ENCODE results near the gene NTN5.

Gene NTN5

GRCh38 chr19:48656840-48657474 lies 15.9 kb downstream of the NTN5 start:
- H3K9me3 Mint-ChIP-seq: no peaks in the 10 kb centered on the region
- peaks cover 26% of the 10 kb centered on the region for H3K4me1 Mint-ChIP-seq
- H3K27me3 Mint-ChIP-seq (ENCODE audit: low read depth, poor library complexity): peaks cover 11% of the 10 kb centered on the region
- no peak for DNase-seq
- no peak overlapping the region for H3K4me3 Mint-ChIP-seq
- TF ChIP-seq, protein P1, sequence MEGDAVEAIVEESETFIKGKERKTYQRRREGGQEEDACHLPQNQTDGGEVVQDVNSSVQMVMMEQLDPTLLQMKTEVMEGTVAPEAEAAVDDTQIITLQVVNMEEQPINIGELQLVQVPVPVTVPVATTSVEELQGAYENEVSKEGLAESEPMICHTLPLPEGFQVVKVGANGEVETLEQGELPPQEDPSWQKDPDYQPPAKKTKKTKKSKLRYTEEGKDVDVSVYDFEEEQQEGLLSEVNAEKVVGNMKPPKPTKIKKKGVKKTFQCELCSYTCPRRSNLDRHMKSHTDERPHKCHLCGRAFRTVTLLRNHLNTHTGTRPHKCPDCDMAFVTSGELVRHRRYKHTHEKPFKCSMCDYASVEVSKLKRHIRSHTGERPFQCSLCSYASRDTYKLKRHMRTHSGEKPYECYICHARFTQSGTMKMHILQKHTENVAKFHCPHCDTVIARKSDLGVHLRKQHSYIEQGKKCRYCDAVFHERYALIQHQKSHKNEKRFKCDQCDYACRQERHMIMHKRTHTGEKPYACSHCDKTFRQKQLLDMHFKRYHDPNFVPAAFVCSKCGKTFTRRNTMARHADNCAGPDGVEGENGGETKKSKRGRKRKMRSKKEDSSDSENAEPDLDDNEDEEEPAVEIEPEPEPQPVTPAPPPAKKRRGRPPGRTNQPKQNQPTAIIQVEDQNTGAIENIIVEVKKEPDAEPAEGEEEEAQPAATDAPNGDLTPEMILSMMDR (IDR thresholded peaks at IDR 0.05): no peak
- H3K36me3 Mint-ChIP-seq (ENCODE audit: low read depth): no peaks in the 10 kb centered on the region
- H3K27ac Mint-ChIP-seq: no peak overlapping the region

GRCh38 chr19:48654299-48655059 lies 18.3 kb downstream of the NTN5 start:
- Mint-ChIP-seq H3K4me1 (peaks cover 21% of the 10 kb centered on the region), H3K27me3 (ENCODE audit: low read depth, poor library complexity) (peaks cover 11% of the 10 kb centered on the region), H3K36me3 (ENCODE audit: low read depth) (no peaks in the 10 kb centered on the region), H3K9me3 (no peaks in the 10 kb centered on the region), H3K4me3 (no peak overlapping the region), H3K27ac (peak overlapping the region; percentile 89)
- TF ChIP-seq, protein P1 (IDR thresholded peaks at IDR 0.05): no peak
- no peak for DNase-seq

DNA sequence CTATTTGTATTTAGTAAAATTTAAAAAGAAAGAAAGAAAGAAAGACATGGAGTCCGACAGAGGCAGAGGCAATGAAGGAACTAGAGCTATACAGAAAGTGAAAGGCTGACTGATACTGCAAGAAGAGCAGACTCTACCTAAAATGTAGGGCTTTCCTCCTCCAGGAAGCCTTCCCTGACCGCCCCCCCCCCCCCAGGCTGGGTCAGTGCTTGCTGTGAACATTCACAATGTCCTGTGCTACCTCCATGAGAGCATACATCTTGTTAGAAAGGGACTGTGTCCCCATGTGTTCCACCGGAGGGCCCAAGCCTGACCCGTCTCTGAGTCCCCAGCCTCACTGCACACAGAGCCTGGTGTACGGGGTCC lies 21.2 kb downstream of the NTN5 start:
- H3K36me3 Mint-ChIP-seq (ENCODE audit: low read depth): no peaks in the 10 kb centered on the region
- no peak overlapping the region for H3K27ac Mint-ChIP-seq
- H3K4me3 Mint-ChIP-seq: no peak overlapping the region
- peaks cover 27% of the 10 kb centered on the region for H3K4me1 Mint-ChIP-seq
- DNase-seq: no peak
- H3K27me3 Mint-ChIP-seq (ENCODE audit: low read depth, poor library complexity): peaks cover 2% of the 10 kb centered on the region
- H3K9me3 Mint-ChIP-seq: no peaks in the 10 kb centered on the region
- TF ChIP-seq, protein P1 (IDR thresholded peaks at IDR 0.05): no peak

DNA sequence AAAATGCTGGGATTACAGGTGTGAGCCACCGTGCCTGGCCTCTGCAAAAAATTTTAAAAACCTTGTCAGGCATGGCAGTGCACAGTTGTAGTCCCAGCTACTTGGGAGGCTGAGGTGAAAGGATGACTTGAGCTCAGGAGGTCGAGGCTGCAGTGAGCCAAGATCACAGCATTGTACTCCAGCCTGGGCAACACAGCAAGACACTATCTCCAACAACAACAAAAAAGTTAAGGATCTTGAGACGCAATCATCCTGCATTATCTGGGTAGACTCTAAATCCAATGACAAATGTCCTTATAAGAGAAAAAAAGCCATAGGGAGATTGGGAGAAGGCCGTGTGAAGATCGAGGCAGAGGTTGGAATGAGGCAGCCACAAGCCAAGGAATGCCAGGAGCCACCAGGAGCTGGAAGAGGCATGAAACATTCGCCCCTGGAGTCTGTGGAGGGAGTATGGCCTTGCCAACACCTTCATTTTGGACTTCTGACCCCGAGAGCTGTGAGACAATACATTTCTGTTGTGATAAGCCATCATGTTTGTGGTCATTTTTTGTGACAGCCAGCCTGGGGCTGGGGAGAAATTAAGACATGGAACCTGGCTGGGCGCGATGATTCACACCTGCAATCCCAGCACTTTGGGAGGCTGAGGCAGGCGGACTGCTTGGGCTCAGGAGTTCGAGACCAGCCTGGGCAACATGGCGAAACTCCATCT lies 21.7 kb downstream of the NTN5 start:
- H3K4me3 Mint-ChIP-seq: no peak overlapping the region
- TF ChIP-seq, protein P1 (IDR thresholded peaks at IDR 0.05): no peak
- DNase-seq: no peak
- no peak overlapping the region for H3K27ac Mint-ChIP-seq
- H3K27me3 Mint-ChIP-seq (ENCODE audit: low read depth, poor library complexity): peaks cover 2% of the 10 kb centered on the region
- H3K4me1 Mint-ChIP-seq: peaks cover 25% of the 10 kb centered on the region
- H3K36me3 Mint-ChIP-seq (ENCODE audit: low read depth): no peaks in the 10 kb centered on the region
- no peaks in the 10 kb centered on the region for H3K9me3 Mint-ChIP-seq

DNA sequence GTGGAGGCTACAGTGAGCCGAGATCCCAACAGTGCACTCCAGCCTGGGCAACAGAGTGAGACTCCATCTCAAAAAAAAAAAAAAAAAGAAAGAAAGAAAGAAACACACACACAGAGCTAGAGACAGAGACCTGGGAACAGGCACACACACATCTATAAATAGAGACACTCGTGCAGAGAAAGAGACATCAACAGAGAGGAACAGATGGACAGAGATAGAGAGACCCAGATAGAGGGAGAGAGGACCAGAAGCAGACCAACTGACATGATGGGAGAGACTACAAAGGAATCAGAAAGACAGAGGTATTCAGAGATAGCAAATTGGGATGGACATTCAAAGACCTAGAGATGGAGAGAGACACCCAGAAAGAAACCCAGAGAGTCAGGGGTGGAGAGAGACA lies 24.7 kb downstream of the NTN5 start:
- Mint-ChIP-seq H3K4me1 (peaks cover 32% of the 10 kb centered on the region), H3K27ac (no peak overlapping the region), H3K4me3 (no peak overlapping the region), H3K9me3 (no peaks in the 10 kb centered on the region), H3K36me3 (ENCODE audit: low read depth) (no peaks in the 10 kb centered on the region), H3K27me3 (ENCODE audit: low read depth, poor library complexity) (peaks cover 6% of the 10 kb centered on the region)
- TF ChIP-seq, protein P1 (IDR thresholded peaks at IDR 0.05): no peak
- no peak for DNase-seq
